ENCODE results near the gene PTPN21. TPM values are rescaled to one million over a fixed set of nuclear protein-coding genes. Genes with fewer than 3 reads are reported as not detected.

PTPN21 gene
- total and polyA plus RNA-seq, 2 donors from 2014 or later: 5.3 to 23.2 TPM

GRCh38 chr14:88599326-88599725 is 44.5 kb upstream of the PTPN21 start:
- H3K27ac ChIP-seq (ENCODE audit: low read depth in 2 of 2, low read length in 2 of 2): no peak overlapping the region
- intact Hi-C loops (cut with DNase I): no loop called here
- H3K36me3 ChIP-seq (ENCODE audit: control insufficient read depth in 2 of 3, insufficient read depth in 3 of 3, low read length in 3 of 3): peaks cover 15 to 53% (median 44%) of the 10 kb centered on the region in 3 donors
- no peaks in the 10 kb centered on the region for H3K4me1 ChIP-seq (ENCODE audit: control insufficient read depth in 2 of 3, insufficient read depth in 2 of 3, low read depth in 1 of 3, low read length in 3 of 3)
- H3K9ac ChIP-seq (ENCODE audit: low read length in 3 of 3): no peak overlapping the region
- FAIRE-seq: no peak
- no peak overlapping the region for H3K4me3 ChIP-seq (ENCODE audit: low read length in 3 of 3)
- peak in 4 of 5 donors; percentile 30 to 60 (median 50) for DNase-seq
- H3K9me3 ChIP-seq (ENCODE audit: control insufficient read depth in 2 of 3, insufficient read depth in 1 of 3, low read length in 3 of 3): no peaks in the 10 kb centered on the region
- TF ChIP-seq CTCF (IDR thresholded peaks at IDR 0.05; ENCODE audit: borderline replicate concordance, extremely low read depth, insufficient read depth): no peak
- H3K27me3 ChIP-seq (ENCODE audit: control insufficient read depth, insufficient read depth, low read length): no peaks in the 10 kb centered on the region

- H3K27ac ChIP-seq (ENCODE audit: low read depth in 2 of 2, low read length in 2 of 2): no peak overlapping the region
- H3K9ac ChIP-seq (ENCODE audit: low read length in 3 of 3): no peak overlapping the region
- no peak overlapping the region for H3K4me3 ChIP-seq (ENCODE audit: low read length in 3 of 3)
- no peaks in the 10 kb centered on the region for H3K4me1 ChIP-seq (ENCODE audit: control insufficient read depth in 2 of 3, insufficient read depth in 2 of 3, low read depth in 1 of 3, low read length in 3 of 3)
- no peak for TF ChIP-seq CTCF (IDR thresholded peaks at IDR 0.05; ENCODE audit: borderline replicate concordance, extremely low read depth, insufficient read depth)
- H3K36me3 ChIP-seq (ENCODE audit: control insufficient read depth in 2 of 3, insufficient read depth in 3 of 3, low read length in 3 of 3): peaks cover 15 to 54% (median 37%) of the 10 kb centered on the region in 3 donors
- intact Hi-C loops (cut with DNase I): no loop called here
- no peaks in the 10 kb centered on the region for H3K9me3 ChIP-seq (ENCODE audit: control insufficient read depth in 2 of 3, insufficient read depth in 1 of 3, low read length in 3 of 3)
- H3K27me3 ChIP-seq (ENCODE audit: control insufficient read depth, insufficient read depth, low read length): no peaks in the 10 kb centered on the region
- DNase-seq: peak in 2 of 5 donors; percentile 19 to 24
- FAIRE-seq: no peak
Measured at GRCh38 chr14:88598097-88598675, 43.4 kb upstream of the PTPN21 start.

GRCh38 chr14:88597601-88598000 is 42.8 kb upstream of the PTPN21 start:
- Histone ChIP-seq H3K27me3 (ENCODE audit: control insufficient read depth, insufficient read depth, low read length) (no peaks in the 10 kb centered on the region), H3K27ac (ENCODE audit: low read depth in 2 of 2, low read length in 2 of 2) (no peak overlapping the region), H3K4me3 (ENCODE audit: low read length in 3 of 3) (no peak overlapping the region), H3K36me3 (ENCODE audit: control insufficient read depth in 2 of 3, insufficient read depth in 3 of 3, low read length in 3 of 3) (peaks cover 12 to 48% (median 32%) of the 10 kb centered on the region in 3 donors), H3K9ac (ENCODE audit: low read length in 3 of 3) (no peak overlapping the region), H3K4me1 (ENCODE audit: control insufficient read depth in 2 of 3, insufficient read depth in 2 of 3, low read depth in 1 of 3, low read length in 3 of 3) (no peaks in the 10 kb centered on the region), H3K9me3 (ENCODE audit: control insufficient read depth in 2 of 3, insufficient read depth in 1 of 3, low read length in 3 of 3) (no peaks in the 10 kb centered on the region)
- TF ChIP-seq CTCF (IDR thresholded peaks at IDR 0.05; ENCODE audit: borderline replicate concordance, extremely low read depth, insufficient read depth): no peak
- DNase-seq (no peak), FAIRE-seq (no peak)
- intact Hi-C loops (cut with DNase I): no loop called here

GRCh38 chr14:88597038-88597437 is 42.2 kb upstream of the PTPN21 start:
- no peak for FAIRE-seq
- DNase-seq: no peak
- Histone ChIP-seq H3K9ac (ENCODE audit: low read length in 3 of 3) (no peak overlapping the region), H3K27ac (ENCODE audit: low read depth in 2 of 2, low read length in 2 of 2) (no peak overlapping the region), H3K4me3 (ENCODE audit: low read length in 3 of 3) (no peak overlapping the region), H3K9me3 (ENCODE audit: control insufficient read depth in 2 of 3, insufficient read depth in 1 of 3, low read length in 3 of 3) (no peaks in the 10 kb centered on the region), H3K36me3 (ENCODE audit: control insufficient read depth in 2 of 3, insufficient read depth in 3 of 3, low read length in 3 of 3) (peaks cover 10 to 46% (median 29%) of the 10 kb centered on the region in 3 donors), H3K27me3 (ENCODE audit: control insufficient read depth, insufficient read depth, low read length) (no peaks in the 10 kb centered on the region), H3K4me1 (ENCODE audit: control insufficient read depth in 2 of 3, insufficient read depth in 2 of 3, low read depth in 1 of 3, low read length in 3 of 3) (no peaks in the 10 kb centered on the region)
- intact Hi-C loops (cut with DNase I): no loop called here
- TF ChIP-seq CTCF (IDR thresholded peaks at IDR 0.05; ENCODE audit: borderline replicate concordance, extremely low read depth, insufficient read depth): no peak

All from kidney (tissue), 14 donors.